K562 (cell line): ENCODE results near the gene ERP29. TPM values are rescaled to one million over a fixed set of nuclear protein-coding genes. Genes with fewer than 3 reads are reported as not detected.
A peak's percentile ranks its signal among the peaks of the same experiment; 100 is the strongest.

Source experiments
- ATAC-seq: fragments of 200-7000 bp; cut with Tn5 transposase; 3 replicates; pipeline ENCODE4 v1.9.1; 2020; ENCODE audit warnings: moderate library complexity
- BruUV-seq: library from RNA; stranded (reverse); fragments of 400-500 nt; replicated peaks from 2 replicates; lab custom pipeline; 2021; lab: Mats Ljungman, UMichigan
- CTCF ChIA-PET: fragments of 300-600 bp; formaldehyde crosslinking; extraction: SDS; loops from one replicate; lab custom pipeline; 2021; ENCODE audit warnings: low intra/inter-chr PET ratio; lab: Yijun Ruan, JAX
- POLR2A ChIA-PET: fragments of 300-600, 350-650 bp; sonication (Branson Sonifier 250); formaldehyde crosslinking; extraction: SDS; loops from one replicate; lab custom pipeline; 2021; ENCODE audit warnings: antibody characterized with exemption, inconsistent platforms; lab: Yijun Ruan, JAX
- DNase-seq, 4 experiments: peaks; one replicate each; pipeline versions ENCODE4 v3.0.0 to v3.0.0-alpha.2; 2011 to 2018; ENCODE audit warnings: low spot score in 3 of 4, mixed read lengths in 3 of 4; ENCODE audit errors: extremely low read depth in 1 of 4
- FAIRE-seq: peaks from 2 replicates; lab custom pipeline; 2011; peaks lifted over from hg19 to GRCh38; lab: Jason Lieb, UNC
- H2AFZ ChIP-seq: 2 replicates; pipeline ENCODE4 v1.6.0; 2011; ENCODE audit warnings: low read depth, low read length, control low read depth, inconsistent platforms
- H3K27ac ChIP-seq: fragments of 200-600 bp; 3 replicates; pipeline ENCODE4 v1.8.0; 2011; ENCODE audit warnings: low read depth, mild to moderate bottlenecking, control low read depth, inconsistent platforms, low read length, moderate library complexity, mixed read lengths; ENCODE audit errors: extremely low read depth
- H3K27me3 ChIP-seq, 2 experiments: fragments of 300-600 bp in 1 of 2; 2 replicates in 1 of 2; 3 replicates in 1 of 2; pipeline versions ENCODE4 v1.6.0 to v1.8.0; 2011; ENCODE audit warnings: inconsistent platforms in 2 of 2, low read length in 2 of 2, mild to moderate bottlenecking in 1 of 2, mixed read lengths in 1 of 2, moderate library complexity in 1 of 2; ENCODE audit not compliant: control insufficient read depth in 2 of 2, insufficient read depth in 2 of 2
- H3K36me3 ChIP-seq: fragments of 300-600 bp; 3 replicates; pipeline ENCODE4 v1.8.0; 2011; ENCODE audit warnings: mild to moderate bottlenecking, low read length, inconsistent platforms; ENCODE audit not compliant: control insufficient read depth, insufficient read depth
- H3K4me1 ChIP-seq, 2 experiments: fragments of 200-600 bp in 1 of 2; replicated peaks in 1 of 2; 2 replicates in 1 of 2; 3 replicates in 1 of 2; pipeline versions ENCODE4 v1.5.1 to v1.8.0; 2011; ENCODE audit warnings: inconsistent platforms in 2 of 2, low read length in 2 of 2, mild to moderate bottlenecking in 1 of 2, mixed read lengths in 1 of 2, moderate library complexity in 1 of 2; ENCODE audit not compliant: control insufficient read depth in 2 of 2, insufficient read depth in 2 of 2
- H3K4me2 ChIP-seq: 2 replicates; pipeline ENCODE4 v1.6.1; 2011; ENCODE audit warnings: low read length, control low read depth, inconsistent platforms, mixed read lengths; ENCODE audit not compliant: insufficient read depth
- H3K4me3 ChIP-seq: fragments of 200-600 bp; sonication (generic), shearing (Covaris generic); 2 replicates; pipeline ENCODE4 v1.5.1; 2016; ENCODE audit warnings: control low read depth, inconsistent platforms
- H3K79me2 ChIP-seq: fragments of 200-600 bp; 3 replicates; pipeline ENCODE4 v1.8.0; 2011; ENCODE audit warnings: low read length, inconsistent platforms; ENCODE audit not compliant: control insufficient read depth, insufficient read depth
- H3K9ac ChIP-seq, 2 experiments: 2 replicates each; pipeline versions ENCODE4 v1.6.0 to v1.6.1; 2011; ENCODE audit warnings: low read depth in 2 of 2, low read length in 2 of 2, control low read depth in 1 of 2, inconsistent platforms in 1 of 2, mild to moderate bottlenecking in 1 of 2, mixed read lengths in 1 of 2; ENCODE audit not compliant: insufficient read depth in 1 of 2
- H3K9me1 ChIP-seq: one replicate; pipeline ENCODE4 v1.6.0; 2011; ENCODE audit warnings: inconsistent platforms, mild to moderate bottlenecking, low read length, moderate library complexity; ENCODE audit not compliant: control insufficient read depth, insufficient read depth
- H3K9me3 ChIP-seq: replicated peaks from 2 replicates; pipeline ENCODE4 v1.5.1; 2011; ENCODE audit warnings: low read depth, low read length, inconsistent platforms; ENCODE audit not compliant: control insufficient read depth, insufficient read depth
- H4K20me1 ChIP-seq: replicated peaks from 2 replicates; pipeline ENCODE4 v1.6.1; 2011; ENCODE audit warnings: low read length, inconsistent platforms, mixed read lengths; ENCODE audit not compliant: control insufficient read depth, insufficient read depth
- C11orf30 ChIP-seq: fragments of 450-650 bp; IDR thresholded peaks from 2 replicates; pipeline ENCODE4 v1.6.1; 2016; ENCODE audit warnings: low read depth, mild to moderate bottlenecking
- DACH1 ChIP-seq: fragments of 450-650 bp; IDR thresholded peaks from 2 replicates; pipeline ENCODE4 v1.6.1; 2018; ENCODE audit not compliant: partially characterized antibody
- DIDO1 ChIP-seq: fragments of 450-650 bp; IDR thresholded peaks from 2 replicates; pipeline ENCODE4 v1.6.1; 2016; ENCODE audit warnings: low read depth, missing biosample characterization, missing genetic modification characterization
- DPF2 ChIP-seq: fragments of 450-650 bp; IDR thresholded peaks from 2 replicates; pipeline ENCODE4 v1.6.1; 2016
- FOXA3 ChIP-seq, 2 experiments: fragments of 450-650 bp in 1 of 2; sonication (generic) in 1 of 2; formaldehyde crosslinking; IDR thresholded peaks in 1 of 2; conservative IDR thresholded peaks in 1 of 2; 2 replicates each; pipeline versions ENCODE4 v1.4.0 to v1.8.0; 2020 to 2022; ENCODE audit warnings: mild to moderate bottlenecking in 2 of 2, missing genetic modification reagents in 1 of 2
- GATAD2B ChIP-seq: fragments of 450-650 bp; IDR thresholded peaks from 2 replicates; pipeline ENCODE4 v1.6.1; 2017; ENCODE audit warnings: mild to moderate bottlenecking, borderline replicate concordance
- JUN ChIP-seq, 2 experiments: sonication (generic) in 1 of 2; formaldehyde crosslinking in 1 of 2; IDR thresholded peaks; 2 replicates each; pipeline versions ENCODE4 v1.6.1 to v1.8.0; 2012 to 2022; ENCODE audit warnings: borderline replicate concordance in 2 of 2, mild to moderate bottlenecking in 2 of 2, improper control_type of control experiment in 1 of 2, low read depth in 1 of 2, low read length in 1 of 2, missing genetic modification reagents in 1 of 2
- MAFF ChIP-seq: IDR thresholded peaks from 2 replicates; pipeline ENCODE4 v1.6.1; 2012; ENCODE audit warnings: low read length, improper control_type of control experiment
- MAFG ChIP-seq: fragments of 450-650 bp; conservative IDR thresholded peaks from 2 replicates; pipeline ENCODE4 v1.6.1; 2016; ENCODE audit warnings: missing genetic modification characterization, missing compliant biosample characterization
- MNT ChIP-seq, 2 experiments: fragments of 450-650 bp; conservative IDR thresholded peaks; 2 replicates each; pipeline ENCODE4 v1.6.1; 2017; ENCODE audit warnings: mild to moderate bottlenecking in 2 of 2, moderate library complexity in 2 of 2
- POLR2AphosphoS2 ChIP-seq: IDR thresholded peaks from 2 replicates; pipeline ENCODE4 v1.6.1; 2012; ENCODE audit warnings: low read length, improper control_type of control experiment
- SRSF3 ChIP-seq: fragments of 200-400 bp; formaldehyde crosslinking; IDR thresholded peaks from 2 replicates; pipeline ENCODE4 v1.6.1; 2016; ENCODE audit warnings: mild to moderate bottlenecking, low read length, moderate library complexity; ENCODE audit not compliant: insufficient read depth
- ZNF212 ChIP-seq: fragments of 450-650 bp; formaldehyde crosslinking; IDR thresholded peaks from 2 replicates; pipeline ENCODE4 v1.4.0; 2020; ENCODE audit warnings: mild to moderate bottlenecking
- ZNF316 ChIP-seq: fragments of 450-650 bp; IDR thresholded peaks from 2 replicates; pipeline ENCODE4 v1.6.1; 2016
- WGBS: fragments of 100-300 bp; shearing (Covaris generic); methylation state at CpG from one replicate; pipeline ENCODE4 v1.1.6; 2016; ENCODE audit warnings: low coverage, mixed read lengths; ENCODE audit not compliant: insufficient coverage; ENCODE audit errors: missing lambda C conversion rate; 5-methylcytosine and 5-hydroxymethylcytosine counted together
- in situ Hi-C: fragments of 300-500 bp; cut with MboI; formaldehyde crosslinking; loops from 4 replicates; pipeline ENCODE4 v1.15.0; 2018; ENCODE audit warnings: inconsistent platforms, mixed read lengths
- intact Hi-C: fragments of 100-400 bp; cut with micrococcal nuclease; formaldehyde crosslinking; loops from 2 replicates; pipeline ENCODE4 v1.14.2; 2022
- polyA plus RNA-seq, 8 experiments: library from polyadenylated mRNA; depleted of rRNA in 4 of 8; stranded (reverse) in 5 of 8; unstranded in 3 of 8; fragments of >200 nt; fragmentation: Nextera tagmentation in 2 of 8; fragmentation: Illumina TruSeq in 1 of 8; extraction: Ambion mirVana in 2 of 8; extraction: Trizol in 1 of 8; gene quantifications; 2 replicates each; pipeline versions ENCODE4 v1.2.1 to v1.2.3, GENCODE V29; 2011 to 2014; ENCODE audit warnings: inconsistent platforms in 1 of 8, missing spikeins in 1 of 8
- total RNA-seq, 7 experiments: library from RNA; depleted of rRNA in 6 of 7; stranded (reverse); fragments of >200 nt in 6 of 7; fragmentation: Illumina TruSeq in 2 of 7; extraction: Trizol in 2 of 7; gene quantifications; 2 replicates each; pipeline versions ENCODE4 v1.2.1 to v1.2.3, GENCODE V29; 2011 to 2021; ENCODE audit warnings: low replicate concordance in 1 of 7
- TF ChIP-seq, protein P1 (sequence below): fragments of 450-650 bp; IDR thresholded peaks from 2 replicates; pipeline ENCODE4 v1.6.1; 2016; ENCODE audit warnings: antibody characterized with exemption

Gene ERP29
- total and polyA plus RNA-seq, 9 of the 15 experiments (the other 6 are each of a cell fraction or from before 2014, with no cell fraction given), result 42.4 to 146 (median 111) TPM

DNA sequence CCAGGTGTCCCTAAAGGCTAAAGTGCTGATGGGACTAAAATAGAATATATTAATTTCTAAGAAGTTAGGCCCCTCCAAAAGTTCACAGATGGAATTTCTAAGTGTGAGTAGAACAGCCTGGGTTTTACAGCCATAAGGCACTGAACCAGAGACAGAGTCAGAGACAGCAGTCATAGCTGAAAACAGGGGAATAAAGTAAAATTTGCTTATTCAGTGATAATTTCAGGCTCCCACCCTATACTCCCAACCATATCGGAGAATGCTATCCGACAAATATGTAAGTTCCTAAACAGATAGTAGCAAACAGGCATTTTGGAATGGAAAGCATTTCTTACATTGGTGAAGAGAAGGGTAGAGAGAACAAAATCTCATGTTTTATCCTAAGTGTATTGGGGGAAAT is 50.0 kb downstream of the ERP29 start:
- Histone ChIP-seq H3K9ac (no peak overlapping the region), H3K9me3 (no peaks in the 10 kb centered on the region), H3K4me2 (no peak overlapping the region), H3K27ac (no peak overlapping the region), H3K27me3 (no peaks in the 10 kb centered on the region), H3K36me3 (peaks cover 89% of the 10 kb centered on the region), H3K4me1 (no peaks in the 10 kb centered on the region), H3K79me2 (no peaks in the 10 kb centered on the region; the same call in 2 of the 3 replicates), H4K20me1 (no peaks in the 10 kb centered on the region), H2AFZ (no peak overlapping the region), H3K9me1 (no peaks in the 10 kb centered on the region), H3K4me3 (no peak overlapping the region)
- DNase-seq, result no peak
- intact Hi-C loops (no loop called here), in situ Hi-C loops (no loop called here)
- WGBS, result 89% methylated on average over 2 of the region's 2 CpGs
- ChIA-PET POLR2A (interaction anchor here (1.2 kb wide), 1 partner anchor 65 kb away, joined by 3 read pairs; no protein-coding TSS in a partner anchor), CTCF (no interaction called here)
- TF ChIP-seq MAFG (tag), result peak; percentile 33; the same call in 1 of the 2 replicates
- TF ChIP-seq DACH1, result no peak
- TF ChIP-seq C11orf30, result peak; percentile 50
- peak; percentile 72 for TF ChIP-seq ZNF316
- TF ChIP-seq POLR2AphosphoS2, result no peak
- 0 out of 2 replicates have a peak, but pooled peaks have one; percentile 19 for TF ChIP-seq MAFF
- ATAC-seq, result no peak
- BruUV-seq, result no TSS peak
- no peak for FAIRE-seq

GRCh38 chr12:112066566-112066965 is 53.3 kb downstream of the ERP29 start:
- in situ Hi-C loops, result no loop called here
- ChIA-PET POLR2A (interaction anchor here (0.8 kb wide), 1 partner anchor 29 kb away, joined by 3 read pairs; no protein-coding TSS in a partner anchor), CTCF (no interaction called here)
- FAIRE-seq (no peak), DNase-seq (no peak), ATAC-seq (no peak)
- no peaks in the 10 kb centered on the region for H4K20me1 ChIP-seq
- H3K4me2 ChIP-seq, result no peak overlapping the region
- no peaks in the 10 kb centered on the region for H3K9me3 ChIP-seq
- WGBS, result 84% methylated on average over 2 of the region's 2 CpGs
- peaks cover 91% of the 10 kb centered on the region for H3K36me3 ChIP-seq
- H3K27me3 ChIP-seq, result no peaks in the 10 kb centered on the region
- intact Hi-C loops, result no loop called here
- H3K4me1 ChIP-seq, result no peaks in the 10 kb centered on the region
- H3K4me3 ChIP-seq, result no peak overlapping the region
- H2AFZ ChIP-seq, result no peak overlapping the region
- peak overlapping the region; percentile 15; the same call in 1 of the 3 replicates for H3K27ac ChIP-seq
- no peaks in the 10 kb centered on the region; the same call in 2 of the 3 replicates for H3K79me2 ChIP-seq
- BruUV-seq, result no TSS peak
- no peak overlapping the region for H3K9ac ChIP-seq
- no peaks in the 10 kb centered on the region for H3K9me1 ChIP-seq
- TF ChIP-seq POLR2AphosphoS2, result no peak
- TF ChIP-seq, protein P1, sequence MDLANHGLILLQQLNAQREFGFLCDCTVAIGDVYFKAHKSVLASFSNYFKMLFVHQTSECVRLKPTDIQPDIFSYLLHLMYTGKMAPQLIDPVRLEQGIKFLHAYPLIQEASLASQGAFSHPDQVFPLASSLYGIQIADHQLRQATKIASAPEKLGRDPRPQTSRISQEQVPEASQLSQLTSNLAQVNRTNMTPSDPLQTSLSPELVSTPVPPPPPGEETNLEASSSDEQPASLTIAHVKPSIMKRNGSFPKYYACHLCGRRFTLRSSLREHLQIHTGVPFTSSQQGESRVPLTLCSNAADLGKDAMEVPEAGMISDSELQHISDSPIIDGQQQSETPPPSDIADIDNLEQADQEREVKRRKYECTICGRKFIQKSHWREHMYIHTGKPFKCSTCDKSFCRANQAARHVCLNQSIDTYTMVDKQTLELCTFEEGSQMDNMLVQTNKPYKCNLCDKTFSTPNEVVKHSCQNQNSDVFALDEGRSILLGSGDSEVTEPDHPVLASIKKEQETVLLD, result no peak
- TF ChIP-seq ZNF212 (CRISPR knock-in tag), result no peak
- no peak for TF ChIP-seq FOXA3 (CRISPR knock-in tag; conservative IDR thresholded peaks at IDR 0.05 in 1 of 2, IDR thresholded peaks at IDR 0.05 in 1 of 2)
- no peak for TF ChIP-seq DPF2
- no peak for TF ChIP-seq GATAD2B
- TF ChIP-seq DIDO1 (tag), result no peak
- TF ChIP-seq JUN (IDR thresholded peaks at IDR 0.05; ENCODE audit: borderline replicate concordance, low read depth, low read length), result no peak
- TF ChIP-seq JUN (CRISPR knock-in tag; IDR thresholded peaks at IDR 0.05; ENCODE audit: borderline replicate concordance), result no peak
- TF ChIP-seq MNT (conservative IDR thresholded peaks at IDR 0.05), result no peak
- TF ChIP-seq SRSF3, result no peak
